ENCODE measurements around the gene TYR. TPM values are rescaled to one million over a fixed set of nuclear protein-coding genes. Genes with fewer than 3 reads are reported as not detected.

The TYR gene
- total RNA-seq, 1 experiment from 2014 or later: not detected

GRCh38 chr11:89159974-89160373, 17.7 kb upstream of the TYR start:
- CTCF ChIA-PET: no interaction called here
- Mint-ChIP-seq H3K36me3 (ENCODE audit: insufficient read depth, unreplicated experiment) (no peaks in the 10 kb centered on the region), H3K27me3 (ENCODE audit: insufficient read depth, unreplicated experiment) (no peaks in the 10 kb centered on the region), H3K27ac (ENCODE audit: unreplicated experiment) (no peak overlapping the region), H3K9me3 (ENCODE audit: unreplicated experiment) (no peaks in the 10 kb centered on the region), H3K4me3 (ENCODE audit: unreplicated experiment) (no peak overlapping the region), H3K4me1 (ENCODE audit: low read depth, unreplicated experiment) (no peaks in the 10 kb centered on the region)
- Histone ChIP-seq H3K27me3 (replicated peaks; ENCODE audit: control insufficient read depth, insufficient read depth, low read length) (no peaks in the 10 kb centered on the region), H3K36me3 (ENCODE audit: control insufficient read depth, insufficient read depth, low read length) (no peaks in the 10 kb centered on the region), H3K4me1 (no peaks in the 10 kb centered on the region), H3K9me3 (no peaks in the 10 kb centered on the region), H3K4me3 (ENCODE audit: low read depth, low read length) (no peak overlapping the region)
- no peak for TF ChIP-seq CTCF (IDR thresholded peaks at IDR 0.05; ENCODE audit: insufficient read depth in 1 of 2, low read depth in 1 of 2, low read length in 1 of 2, severe bottlenecking in 1 of 2, unreplicated experiment in 1 of 2)
- BruUV-seq (replicated peaks): no TSS peak
- POLR2A ChIA-PET: no interaction called here
- no peak for DNase-seq
- intact Hi-C loops (cut with micrococcal nuclease; ENCODE audit: unreplicated experiment): no loop called here

GRCh38 chr11:89161949-89162348, 15.7 kb upstream of the TYR start:
- TF ChIP-seq CTCF (IDR thresholded peaks at IDR 0.05; ENCODE audit: insufficient read depth in 1 of 2, low read depth in 1 of 2, low read length in 1 of 2, severe bottlenecking in 1 of 2, unreplicated experiment in 1 of 2): no peak
- Histone ChIP-seq H3K9me3 (no peaks in the 10 kb centered on the region), H3K27me3 (replicated peaks; ENCODE audit: control insufficient read depth, insufficient read depth, low read length) (no peaks in the 10 kb centered on the region), H3K36me3 (ENCODE audit: control insufficient read depth, insufficient read depth, low read length) (no peaks in the 10 kb centered on the region), H3K4me3 (ENCODE audit: low read depth, low read length) (no peak overlapping the region), H3K4me1 (no peaks in the 10 kb centered on the region)
- no peak for DNase-seq
- H3K4me3 Mint-ChIP-seq (ENCODE audit: unreplicated experiment): no peak overlapping the region
- intact Hi-C loops (cut with micrococcal nuclease; ENCODE audit: unreplicated experiment): no loop called here
- no peak overlapping the region for H3K27ac Mint-ChIP-seq (ENCODE audit: unreplicated experiment)
- POLR2A ChIA-PET: no interaction called here
- no peaks in the 10 kb centered on the region for H3K36me3 Mint-ChIP-seq (ENCODE audit: insufficient read depth, unreplicated experiment)
- CTCF ChIA-PET: no interaction called here
- no peaks in the 10 kb centered on the region for H3K4me1 Mint-ChIP-seq (ENCODE audit: low read depth, unreplicated experiment)
- H3K27me3 Mint-ChIP-seq (ENCODE audit: insufficient read depth, unreplicated experiment): no peaks in the 10 kb centered on the region
- no TSS peak for BruUV-seq (replicated peaks)
- H3K9me3 Mint-ChIP-seq (ENCODE audit: unreplicated experiment): no peaks in the 10 kb centered on the region

- no peak for TF ChIP-seq CTCF (IDR thresholded peaks at IDR 0.05; ENCODE audit: insufficient read depth in 1 of 2, low read depth in 1 of 2, low read length in 1 of 2, severe bottlenecking in 1 of 2, unreplicated experiment in 1 of 2)
- ChIA-PET CTCF (no interaction called here), POLR2A (no interaction called here)
- H3K27ac Mint-ChIP-seq (ENCODE audit: unreplicated experiment): no peak overlapping the region
- no peak overlapping the region for H3K4me3 Mint-ChIP-seq (ENCODE audit: unreplicated experiment)
- no peaks in the 10 kb centered on the region for H3K27me3 Mint-ChIP-seq (ENCODE audit: insufficient read depth, unreplicated experiment)
- H3K9me3 Mint-ChIP-seq (ENCODE audit: unreplicated experiment): no peaks in the 10 kb centered on the region
- Histone ChIP-seq H3K4me1 (no peaks in the 10 kb centered on the region), H3K9me3 (no peaks in the 10 kb centered on the region), H3K27me3 (replicated peaks; ENCODE audit: control insufficient read depth, insufficient read depth, low read length) (no peaks in the 10 kb centered on the region), H3K4me3 (ENCODE audit: low read depth, low read length) (no peak overlapping the region), H3K36me3 (ENCODE audit: control insufficient read depth, insufficient read depth, low read length) (no peaks in the 10 kb centered on the region)
- no peak for DNase-seq
- H3K4me1 Mint-ChIP-seq (ENCODE audit: low read depth, unreplicated experiment): no peaks in the 10 kb centered on the region
- no peaks in the 10 kb centered on the region for H3K36me3 Mint-ChIP-seq (ENCODE audit: insufficient read depth, unreplicated experiment)
- no TSS peak for BruUV-seq (replicated peaks)
- intact Hi-C loops (cut with micrococcal nuclease; ENCODE audit: unreplicated experiment): no loop called here
Observed at GRCh38 chr11:89163686-89164085, 14.0 kb upstream of the TYR start.

Data from Caco-2 (cell line).